Measurements from ENCODE around the gene EDNRB. TPM values are rescaled to one million over a fixed set of nuclear protein-coding genes. Genes with fewer than 3 reads are reported as not detected.

EDNRB gene
- total and polyA plus RNA-seq, 2 experiments from 2014 or later: 16.9 to 34.6 TPM

DNA sequence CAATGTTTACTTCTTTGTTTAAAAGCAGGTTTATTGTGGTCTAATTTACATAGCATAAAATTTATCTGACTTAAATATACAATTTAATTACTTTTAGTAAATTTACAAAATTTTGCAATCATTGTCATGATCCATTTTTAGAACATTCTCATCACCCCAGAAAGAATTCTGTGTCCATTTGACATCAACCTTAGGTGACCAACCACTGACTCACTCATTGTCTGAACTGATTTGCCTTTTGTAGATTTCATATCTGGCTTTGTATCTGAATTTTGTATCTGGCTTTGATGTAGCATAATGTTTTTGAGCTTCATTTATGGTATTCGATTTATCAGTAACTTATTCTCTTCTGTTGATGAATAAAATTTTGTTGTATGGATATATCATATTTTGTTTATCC, 40.4 kb downstream of the EDNRB start:
- H3K4me2 ChIP-seq: no peak overlapping the region
- H3K9me2 ChIP-seq (replicated peaks; ENCODE audit: insufficient read depth): no peaks in the 10 kb centered on the region
- no peak overlapping the region for H2AFZ ChIP-seq
- H3K27ac ChIP-seq: no peak overlapping the region
- TF ChIP-seq, protein P1, sequence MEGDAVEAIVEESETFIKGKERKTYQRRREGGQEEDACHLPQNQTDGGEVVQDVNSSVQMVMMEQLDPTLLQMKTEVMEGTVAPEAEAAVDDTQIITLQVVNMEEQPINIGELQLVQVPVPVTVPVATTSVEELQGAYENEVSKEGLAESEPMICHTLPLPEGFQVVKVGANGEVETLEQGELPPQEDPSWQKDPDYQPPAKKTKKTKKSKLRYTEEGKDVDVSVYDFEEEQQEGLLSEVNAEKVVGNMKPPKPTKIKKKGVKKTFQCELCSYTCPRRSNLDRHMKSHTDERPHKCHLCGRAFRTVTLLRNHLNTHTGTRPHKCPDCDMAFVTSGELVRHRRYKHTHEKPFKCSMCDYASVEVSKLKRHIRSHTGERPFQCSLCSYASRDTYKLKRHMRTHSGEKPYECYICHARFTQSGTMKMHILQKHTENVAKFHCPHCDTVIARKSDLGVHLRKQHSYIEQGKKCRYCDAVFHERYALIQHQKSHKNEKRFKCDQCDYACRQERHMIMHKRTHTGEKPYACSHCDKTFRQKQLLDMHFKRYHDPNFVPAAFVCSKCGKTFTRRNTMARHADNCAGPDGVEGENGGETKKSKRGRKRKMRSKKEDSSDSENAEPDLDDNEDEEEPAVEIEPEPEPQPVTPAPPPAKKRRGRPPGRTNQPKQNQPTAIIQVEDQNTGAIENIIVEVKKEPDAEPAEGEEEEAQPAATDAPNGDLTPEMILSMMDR (IDR thresholded peaks at IDR 0.05; ENCODE audit: poor library complexity): no peak
- TF ChIP-seq EZH2phosphoT487 (IDR thresholded peaks at IDR 0.05; ENCODE audit: low read depth, severe bottlenecking, unreplicated experiment): no peak
- TF ChIP-seq EZH2 (IDR thresholded peaks at IDR 0.05; ENCODE audit: borderline replicate concordance): no peak
- no peaks in the 10 kb centered on the region for H3K9me3 ChIP-seq (ENCODE audit: low read depth)
- no peaks in the 10 kb centered on the region for H3K36me3 ChIP-seq (replicated peaks; ENCODE audit: insufficient read depth, low read depth)
- 100% methylated on average over 1 of the region's 1 CpG for WGBS (ENCODE audit: low lambda C conversion rate, missing lambda C conversion rate)
- no peaks in the 10 kb centered on the region for H3K79me2 ChIP-seq
- H3K27me3 ChIP-seq: no peaks in the 10 kb centered on the region
- peaks cover 13% of the 10 kb centered on the region for H3K4me1 ChIP-seq (ENCODE audit: insufficient read depth)
- no peak overlapping the region for H3K4me3 ChIP-seq
- no peak for DNase-seq (ENCODE audit: low spot score)
- H4K20me1 ChIP-seq (ENCODE audit: insufficient read depth, poor library complexity, severe bottlenecking): no peaks in the 10 kb centered on the region

DNA sequence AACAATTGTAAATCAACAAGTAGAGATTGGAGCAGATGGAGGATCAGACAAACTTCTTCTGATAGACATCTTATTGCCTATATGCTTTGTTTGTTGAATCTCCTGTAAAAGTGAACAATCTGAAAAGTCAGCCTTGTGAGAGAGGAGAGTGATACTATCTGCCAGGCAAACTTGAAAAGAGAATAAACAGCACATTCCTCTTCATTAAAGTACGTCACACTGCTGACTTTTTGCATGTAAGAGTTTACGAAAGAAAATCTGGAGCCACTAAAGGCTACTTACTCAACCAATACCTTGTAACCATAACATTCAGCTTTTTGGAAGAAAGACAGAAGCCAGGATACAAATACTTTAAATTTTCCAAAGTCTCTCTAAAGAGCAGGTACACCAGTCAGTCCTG, 42.5 kb downstream of the EDNRB start:
- TF ChIP-seq EZH2 (IDR thresholded peaks at IDR 0.05; ENCODE audit: borderline replicate concordance) (no peak), EZH2phosphoT487 (IDR thresholded peaks at IDR 0.05; ENCODE audit: low read depth, severe bottlenecking, unreplicated experiment) (no peak)
- TF ChIP-seq, protein P1 (IDR thresholded peaks at IDR 0.05; ENCODE audit: poor library complexity): no peak
- H3K4me3 ChIP-seq: no peak overlapping the region
- WGBS (ENCODE audit: low lambda C conversion rate, missing lambda C conversion rate): 26% methylated on average over 2 of the region's 2 CpGs
- H3K9me3 ChIP-seq (ENCODE audit: low read depth): no peaks in the 10 kb centered on the region
- H2AFZ ChIP-seq: no peak overlapping the region
- no peaks in the 10 kb centered on the region for H3K27me3 ChIP-seq
- no peaks in the 10 kb centered on the region for H4K20me1 ChIP-seq (ENCODE audit: insufficient read depth, poor library complexity, severe bottlenecking)
- H3K27ac ChIP-seq: peak overlapping the region; percentile 22
- H3K4me2 ChIP-seq: peak overlapping the region; percentile 33
- no peaks in the 10 kb centered on the region for H3K9me2 ChIP-seq (replicated peaks; ENCODE audit: insufficient read depth)
- peaks cover 13% of the 10 kb centered on the region for H3K4me1 ChIP-seq (ENCODE audit: insufficient read depth)
- H3K79me2 ChIP-seq: no peaks in the 10 kb centered on the region
- peak; percentile 16 for DNase-seq (ENCODE audit: low spot score)
- no peaks in the 10 kb centered on the region for H3K36me3 ChIP-seq (replicated peaks; ENCODE audit: insufficient read depth, low read depth)

DNA sequence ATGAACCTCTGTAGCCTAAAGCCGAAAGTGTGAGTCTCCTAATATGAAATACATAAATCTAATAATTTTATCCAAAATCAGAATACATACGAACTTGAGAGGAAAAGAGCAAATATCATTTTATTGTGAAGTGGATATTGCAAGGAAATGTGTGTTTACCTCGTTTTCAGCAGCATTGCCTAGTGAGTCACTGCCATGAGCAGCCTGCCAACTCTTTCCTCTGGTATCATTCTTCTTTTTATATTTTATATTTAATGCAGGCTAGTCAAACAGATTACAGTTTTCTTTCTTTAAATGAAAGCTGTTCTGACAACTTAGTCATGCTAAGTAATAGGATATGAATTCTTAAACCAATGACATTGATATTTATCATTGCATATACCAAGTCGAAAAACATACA, 44.2 kb downstream of the EDNRB start:
- peaks cover 13% of the 10 kb centered on the region for H3K4me1 ChIP-seq (ENCODE audit: insufficient read depth)
- H3K9me3 ChIP-seq (ENCODE audit: low read depth): no peaks in the 10 kb centered on the region
- no peak overlapping the region for H2AFZ ChIP-seq
- H3K9me2 ChIP-seq (replicated peaks; ENCODE audit: insufficient read depth): no peaks in the 10 kb centered on the region
- H3K4me2 ChIP-seq: no peak overlapping the region
- no peak for DNase-seq (ENCODE audit: low spot score)
- WGBS (ENCODE audit: low lambda C conversion rate, missing lambda C conversion rate): 88% methylated on average over 4 of the region's 4 CpGs
- H4K20me1 ChIP-seq (ENCODE audit: insufficient read depth, poor library complexity, severe bottlenecking): no peaks in the 10 kb centered on the region
- TF ChIP-seq, protein P1 (IDR thresholded peaks at IDR 0.05; ENCODE audit: poor library complexity): no peak
- TF ChIP-seq EZH2 (IDR thresholded peaks at IDR 0.05; ENCODE audit: borderline replicate concordance) (no peak), EZH2phosphoT487 (IDR thresholded peaks at IDR 0.05; ENCODE audit: low read depth, severe bottlenecking, unreplicated experiment) (no peak)
- H3K27ac ChIP-seq: no peak overlapping the region
- H3K79me2 ChIP-seq: no peaks in the 10 kb centered on the region
- H3K4me3 ChIP-seq: no peak overlapping the region
- no peaks in the 10 kb centered on the region for H3K27me3 ChIP-seq
- no peaks in the 10 kb centered on the region for H3K36me3 ChIP-seq (replicated peaks; ENCODE audit: insufficient read depth, low read depth)

DNA sequence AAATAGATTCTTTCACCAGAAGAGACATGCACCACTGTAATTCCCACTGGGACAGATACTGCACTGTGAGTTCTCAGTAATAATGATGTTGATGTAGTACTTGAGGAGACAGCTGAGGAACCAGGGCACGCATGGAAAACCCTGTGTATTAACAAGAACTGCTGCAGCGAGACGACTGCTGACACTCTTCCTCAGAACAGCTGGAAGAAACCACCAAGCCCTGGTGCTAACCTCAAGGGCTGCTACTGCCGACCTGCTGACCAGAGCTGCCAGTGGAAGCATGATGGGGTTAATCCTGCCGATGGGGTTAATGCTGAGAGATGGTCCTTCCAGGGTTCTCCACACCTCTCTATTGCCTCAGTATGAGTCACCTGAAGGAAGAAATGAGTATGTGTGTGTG, 45.6 kb downstream of the EDNRB start:
- H3K4me3 ChIP-seq: no peak overlapping the region
- H3K79me2 ChIP-seq: no peaks in the 10 kb centered on the region
- no peaks in the 10 kb centered on the region for H4K20me1 ChIP-seq (ENCODE audit: insufficient read depth, poor library complexity, severe bottlenecking)
- peaks cover 13% of the 10 kb centered on the region for H3K4me1 ChIP-seq (ENCODE audit: insufficient read depth)
- H3K9me2 ChIP-seq (replicated peaks; ENCODE audit: insufficient read depth): no peaks in the 10 kb centered on the region
- H3K4me2 ChIP-seq: no peak overlapping the region
- H3K27ac ChIP-seq: no peak overlapping the region
- H3K9me3 ChIP-seq (ENCODE audit: low read depth): no peaks in the 10 kb centered on the region
- H3K36me3 ChIP-seq (replicated peaks; ENCODE audit: insufficient read depth, low read depth): no peaks in the 10 kb centered on the region
- no peak overlapping the region for H2AFZ ChIP-seq
- DNase-seq (ENCODE audit: low spot score): no peak
- TF ChIP-seq, protein P1 (IDR thresholded peaks at IDR 0.05; ENCODE audit: poor library complexity): no peak
- TF ChIP-seq EZH2 (IDR thresholded peaks at IDR 0.05; ENCODE audit: borderline replicate concordance): no peak
- TF ChIP-seq EZH2phosphoT487 (IDR thresholded peaks at IDR 0.05; ENCODE audit: low read depth, severe bottlenecking, unreplicated experiment): no peak
- H3K27me3 ChIP-seq: no peaks in the 10 kb centered on the region
- WGBS (ENCODE audit: low lambda C conversion rate, missing lambda C conversion rate): 86% methylated on average over 5 of the region's 5 CpGs
